GM10248 (cell line): ENCODE results near the gene ETHE1.

Experiments used
- CTCF ChIA-PET: fragments of 300-600 bp; sonication (Branson Sonifier 250); formaldehyde crosslinking; extraction: SDS; loops from one replicate; lab custom pipeline; 2021; ENCODE audit warnings: antibody characterized with exemption; lab: Yijun Ruan, JAX
- POLR2A ChIA-PET: fragments of 350-650 bp; sonication (Branson Sonifier 250); formaldehyde crosslinking; extraction: SDS; loops from one replicate; lab custom pipeline; 2020; ENCODE audit warnings: antibody characterized with exemption; lab: Yijun Ruan, JAX
- DNase-seq: peaks from one replicate; pipeline ENCODE4 v3.0.0; 2012; ENCODE audit errors: extremely low spot score
- TF ChIP-seq, protein P1 (sequence below): IDR thresholded peaks from 2 replicates; pipeline ENCODE4 v1.5.1; 2012; ENCODE audit warnings: mild to moderate bottlenecking, low read depth; ENCODE audit errors: extremely low read depth, missing control alignments, control extremely low read depth

Gene ETHE1

DNA sequence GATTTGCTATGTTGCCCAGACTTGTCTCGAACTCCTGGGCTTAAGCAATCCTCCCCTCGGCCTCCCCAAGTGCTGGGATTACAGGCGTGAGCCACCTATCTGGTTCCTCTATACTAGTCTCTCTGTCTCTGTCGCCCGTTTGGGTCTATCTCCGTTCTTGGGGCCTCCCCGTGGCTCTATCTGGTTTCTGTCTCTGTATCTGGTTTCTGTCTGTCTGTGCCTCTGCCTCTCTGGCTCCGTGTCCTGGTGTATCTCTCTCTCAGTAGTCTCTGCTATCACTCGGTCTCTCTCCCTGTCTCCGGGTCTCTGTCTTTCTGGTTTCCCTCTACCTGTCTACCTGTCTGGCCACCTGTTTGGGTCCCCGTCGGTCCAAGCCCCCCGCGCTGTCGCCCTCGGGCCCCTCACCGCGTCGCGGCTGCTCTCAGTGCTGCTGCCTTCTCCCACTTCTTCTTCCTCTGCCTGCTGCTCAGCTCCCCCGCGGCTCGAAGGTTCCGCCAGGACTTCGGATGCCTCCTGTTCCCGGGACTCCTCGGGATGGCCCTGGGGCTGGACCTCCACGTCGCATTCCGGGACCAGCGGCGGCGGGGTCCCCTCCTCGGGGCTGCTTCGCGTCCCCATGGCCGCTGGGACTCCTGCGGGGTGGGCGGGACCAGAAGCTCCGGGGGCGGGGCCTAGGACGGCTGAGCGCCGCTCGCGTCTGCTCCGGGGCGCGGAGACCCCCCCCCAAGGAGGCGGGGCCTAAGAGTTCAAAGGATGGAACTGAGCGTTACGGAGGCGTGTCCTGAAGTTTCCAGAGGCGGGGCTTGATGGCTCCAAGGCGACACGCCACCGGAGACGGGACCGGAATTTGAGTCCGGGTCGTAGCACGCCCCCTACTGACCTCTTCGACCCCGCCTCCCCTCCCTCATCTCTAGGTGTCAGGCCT, 23.2 kb downstream of the ETHE1 start:
- POLR2A ChIA-PET: interaction anchor here (0.7 to 1.0 kb wide), 2 partner anchors 29 to 40 kb away, joined by 3 read pairs; partner anchors contain the start of gene ZNF575
- CTCF ChIA-PET: interaction anchor here (1.0 to 3.8 kb wide), 14 partner anchors 8 to 96 kb away, joined by 3 to 22 read pairs (median 5); partner anchors contain the start of gene ETHE1
- TF ChIP-seq, protein P1, sequence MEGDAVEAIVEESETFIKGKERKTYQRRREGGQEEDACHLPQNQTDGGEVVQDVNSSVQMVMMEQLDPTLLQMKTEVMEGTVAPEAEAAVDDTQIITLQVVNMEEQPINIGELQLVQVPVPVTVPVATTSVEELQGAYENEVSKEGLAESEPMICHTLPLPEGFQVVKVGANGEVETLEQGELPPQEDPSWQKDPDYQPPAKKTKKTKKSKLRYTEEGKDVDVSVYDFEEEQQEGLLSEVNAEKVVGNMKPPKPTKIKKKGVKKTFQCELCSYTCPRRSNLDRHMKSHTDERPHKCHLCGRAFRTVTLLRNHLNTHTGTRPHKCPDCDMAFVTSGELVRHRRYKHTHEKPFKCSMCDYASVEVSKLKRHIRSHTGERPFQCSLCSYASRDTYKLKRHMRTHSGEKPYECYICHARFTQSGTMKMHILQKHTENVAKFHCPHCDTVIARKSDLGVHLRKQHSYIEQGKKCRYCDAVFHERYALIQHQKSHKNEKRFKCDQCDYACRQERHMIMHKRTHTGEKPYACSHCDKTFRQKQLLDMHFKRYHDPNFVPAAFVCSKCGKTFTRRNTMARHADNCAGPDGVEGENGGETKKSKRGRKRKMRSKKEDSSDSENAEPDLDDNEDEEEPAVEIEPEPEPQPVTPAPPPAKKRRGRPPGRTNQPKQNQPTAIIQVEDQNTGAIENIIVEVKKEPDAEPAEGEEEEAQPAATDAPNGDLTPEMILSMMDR: peak; percentile 46
- DNase-seq: peak; percentile 99

DNA sequence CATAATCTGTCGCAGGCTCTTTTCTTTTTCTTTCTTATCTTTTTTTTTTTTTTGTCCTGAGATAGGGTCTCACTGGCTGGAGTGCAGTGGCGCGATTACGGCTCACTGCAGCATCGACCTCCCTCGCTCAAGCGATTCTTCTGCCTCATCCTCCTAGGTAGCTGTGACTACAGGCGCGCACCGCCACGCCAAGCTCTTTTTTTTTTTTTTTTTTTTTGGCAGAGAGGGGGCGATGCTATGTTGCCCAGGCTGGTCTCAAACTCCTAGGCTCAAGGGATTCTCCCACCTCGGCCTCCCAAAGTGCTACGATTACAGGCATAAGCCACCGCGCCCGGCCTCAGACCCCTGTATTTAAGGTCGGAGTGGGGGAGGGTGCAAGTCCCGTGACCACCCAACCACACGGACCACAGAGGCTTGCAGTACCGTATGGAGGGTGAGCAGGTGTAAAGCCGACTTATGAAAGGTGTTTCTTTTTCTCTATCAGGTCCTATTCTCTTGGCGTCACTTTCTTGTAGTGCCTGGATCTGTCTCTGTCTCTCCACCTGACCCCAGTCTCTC, 24.5 kb downstream of the ETHE1 start:
- no peak for DNase-seq
- CTCF ChIA-PET: interaction anchor here (0.9 to 1.8 kb wide), 2 partner anchors 17 to 58 kb away, joined by 4 to 10 read pairs; no protein-coding TSS in a partner anchor
- TF ChIP-seq, protein P1: no peak
- POLR2A ChIA-PET: interaction anchor here (0.7 kb wide), 1 partner anchor 22 kb away, joined by 4 read pairs; no protein-coding TSS in a partner anchor

- TF ChIP-seq, protein P1: no peak
- DNase-seq: no peak
- POLR2A ChIA-PET: interaction anchor here (0.7 kb wide), 1 partner anchor 22 kb away, joined by 4 read pairs; no protein-coding TSS in a partner anchor
- CTCF ChIA-PET: interaction anchor here (0.6 to 1.8 kb wide), 3 partner anchors 18 to 57 kb away, joined by 3 to 10 read pairs (median 4); partner anchors contain the start of gene LYPD3
These were observed 25.2 kb downstream of the ETHE1 start for GRCh38 chr19:43501661-43502418.

DNA sequence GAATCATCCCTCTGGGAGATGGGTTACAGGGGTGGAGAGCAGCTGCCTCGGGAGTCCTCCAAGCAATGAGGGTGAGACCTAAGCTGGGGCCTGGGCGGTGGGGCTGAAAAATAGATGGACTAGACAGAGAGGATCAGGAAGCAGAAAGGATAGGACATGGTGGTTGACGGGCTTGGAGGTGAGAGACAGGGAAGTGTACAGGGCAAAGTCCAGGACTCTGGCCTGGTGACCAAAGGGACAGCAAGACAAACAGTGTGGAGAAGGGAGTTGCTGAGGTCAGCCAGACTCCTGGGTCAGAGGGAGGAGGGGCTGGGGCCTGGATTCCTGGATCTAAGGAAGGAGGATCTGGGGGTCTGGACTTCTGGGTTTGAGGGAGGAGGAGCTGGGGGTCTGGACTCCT, 28.0 kb downstream of the ETHE1 start:
- ChIA-PET POLR2A (interaction anchor here (0.5 to 0.6 kb wide), 2 partner anchors 11 to 40 kb away, joined by 3 read pairs; no protein-coding TSS in a partner anchor), CTCF (interaction anchor here (0.9 to 1.5 kb wide), 3 partner anchors 20 to 56 kb away, joined by 3 to 6 read pairs (median 4); no protein-coding TSS in a partner anchor)
- TF ChIP-seq, protein P1: no peak
- no peak for DNase-seq

GRCh38 chr19:43498233-43498842, 28.7 kb downstream of the ETHE1 start:
- ChIA-PET CTCF (interaction anchor here (0.6 to 1.5 kb wide), 4 partner anchors 21 to 57 kb away, joined by 3 to 6 read pairs (median 4); no protein-coding TSS in a partner anchor), POLR2A (interaction anchor here (1.1 kb wide), 1 partner anchor 15 kb away, joined by 4 read pairs; no protein-coding TSS in a partner anchor)
- no peak for DNase-seq
- TF ChIP-seq, protein P1: no peak
